OCI-LY1 (cell line): ENCODE measurements around the gene SREBF1.

ENCODE experiments used
- CTCF ChIP-seq: fragments of 200-600 bp; sonication (generic), shearing (Covaris generic); IDR thresholded peaks from 2 replicates; pipeline ENCODE4 v1.5.1; 2017; ENCODE audit warnings: mild to moderate bottlenecking, antibody characterized with exemption, low read length, moderate library complexity, mixed read lengths
- EZH2 ChIP-seq: fragments of 200-600 bp; sonication (generic), shearing (Covaris generic); IDR thresholded peaks from 2 replicates; pipeline ENCODE4 v1.8.0; 2017; ENCODE audit warnings: borderline replicate concordance, mixed run types, mild to moderate bottlenecking, antibody characterized with exemption, low read length, moderate library complexity, mixed read lengths

DNA sequence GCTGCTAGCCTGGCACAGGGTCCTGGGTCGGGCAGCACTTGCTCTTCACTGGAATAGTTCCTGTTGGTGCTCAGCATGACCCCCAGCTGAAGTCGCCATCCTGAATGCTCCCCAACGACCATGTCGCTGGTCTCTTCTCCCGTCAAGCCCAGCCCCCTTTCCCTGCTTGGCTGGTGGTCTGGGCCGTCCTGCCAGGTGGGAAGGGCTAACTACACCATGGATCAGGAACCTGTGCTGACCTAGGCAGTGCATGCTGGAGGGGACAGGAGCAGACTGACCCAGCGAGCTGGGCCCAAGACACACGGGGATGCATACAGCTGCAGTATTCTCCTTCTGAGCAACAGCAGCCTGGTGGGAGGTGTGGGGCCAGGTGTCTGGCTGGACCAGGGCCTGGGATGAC is 9.2 kb upstream of the SREBF1 start:
- TF ChIP-seq CTCF (no peak), EZH2 (no peak)
